ENCODE measurements around the gene FBXO24.

Gene FBXO24

DNA sequence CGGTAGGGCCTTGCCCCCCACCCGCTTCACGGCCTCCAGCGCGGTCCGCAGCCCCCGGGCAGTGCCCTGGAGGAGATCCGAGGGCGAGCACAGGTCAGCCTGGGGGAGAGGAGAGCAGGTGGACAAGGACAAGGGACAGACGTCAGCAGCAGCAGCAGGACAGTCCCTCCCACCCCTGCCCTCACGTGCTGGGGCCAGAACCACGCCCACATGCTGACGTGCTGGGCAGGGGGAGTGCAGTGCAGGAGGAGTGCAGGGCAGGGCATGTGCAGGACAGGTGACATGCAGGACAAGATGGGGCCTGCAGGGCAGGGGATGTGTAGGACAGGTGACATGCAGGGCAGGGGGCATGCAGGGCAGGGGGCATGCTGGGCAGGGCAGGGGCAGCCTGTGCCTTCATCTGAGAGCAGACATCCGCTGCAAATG is 10.9 kb upstream of the FBXO24 start:
- FAIRE-seq, result no peak

DNA sequence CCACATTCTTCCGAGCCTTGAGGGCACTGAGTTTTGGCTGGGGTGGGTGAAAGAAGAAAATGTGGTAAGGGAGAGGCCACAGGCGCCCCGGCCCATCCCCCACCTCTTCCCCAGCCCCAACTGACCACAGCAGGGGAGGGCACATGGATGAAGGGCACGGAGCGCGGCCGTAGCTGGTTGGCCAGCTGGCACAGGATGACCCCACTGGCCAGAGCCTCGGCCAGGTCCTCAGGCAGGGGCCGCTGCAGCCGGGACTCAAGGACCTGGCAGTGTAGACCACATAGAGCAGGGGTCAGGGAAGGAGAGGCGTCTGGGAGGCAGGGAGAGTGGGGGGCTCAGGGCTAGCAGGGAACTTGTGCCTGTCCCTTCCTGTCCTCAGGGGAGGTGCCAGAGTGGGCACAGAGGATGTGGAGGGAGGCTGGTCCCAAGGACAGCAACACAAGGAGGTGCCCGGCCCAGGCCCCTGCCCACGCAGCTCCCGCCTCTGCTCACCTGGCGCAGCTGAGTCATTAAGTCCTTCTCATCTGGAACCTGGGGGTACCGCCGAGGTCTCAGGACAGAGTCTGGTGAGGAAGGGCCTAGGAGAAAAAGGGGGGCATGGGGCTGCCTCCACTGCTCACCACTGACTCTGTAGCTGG is 10.3 kb upstream of the FBXO24 start:
- no peak for FAIRE-seq

DNA sequence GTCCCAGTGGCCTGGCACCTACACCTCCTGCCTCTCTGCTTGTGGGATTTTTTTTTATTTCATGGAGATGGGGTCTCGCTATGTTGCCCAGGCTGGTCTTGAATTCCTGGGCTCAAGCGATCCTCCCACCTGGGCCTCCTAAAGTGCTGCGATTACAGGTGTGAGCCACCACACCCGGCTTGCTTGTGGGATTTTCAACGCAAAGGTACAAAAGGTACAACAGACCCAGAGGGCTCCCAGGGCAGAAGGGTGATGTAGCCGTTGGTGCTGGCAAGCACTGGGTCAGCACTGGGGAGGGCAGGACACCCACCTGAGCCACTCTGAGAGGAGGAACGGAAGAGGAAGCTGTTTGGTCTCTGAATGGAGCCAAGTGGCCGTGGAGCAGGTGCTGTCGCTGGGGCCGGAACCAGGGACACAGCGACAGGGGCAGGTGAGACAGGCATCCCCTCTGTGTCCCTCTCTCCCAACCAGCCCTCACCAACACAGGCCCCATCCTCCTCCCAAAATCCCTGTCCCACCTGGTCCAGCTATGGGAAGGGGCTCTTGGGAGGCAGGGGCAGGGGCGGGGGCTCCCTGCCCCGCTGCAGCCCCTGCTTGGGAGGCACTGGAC is 9.6 kb upstream of the FBXO24 start:
- no peak for FAIRE-seq

DNA sequence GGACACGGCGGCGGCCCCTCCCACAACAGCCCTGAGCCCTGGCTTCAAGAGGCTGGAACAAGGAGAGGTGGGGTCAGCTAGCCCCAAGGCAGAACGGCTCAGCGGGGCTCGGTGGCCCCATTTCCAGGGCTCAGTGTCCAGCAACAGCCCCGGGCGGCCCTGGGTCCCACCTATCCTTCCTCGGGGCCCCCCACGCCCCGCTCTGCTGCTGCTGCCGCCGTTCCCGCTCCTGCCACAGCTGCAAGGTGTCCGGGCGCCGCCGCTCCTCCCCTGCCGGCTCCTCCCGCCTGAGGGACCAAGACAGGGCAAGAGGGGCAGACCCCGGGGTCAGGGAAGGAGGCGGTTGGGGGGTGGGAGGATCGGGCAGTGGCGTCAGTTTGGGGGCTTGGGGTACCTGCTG is 9.0 kb upstream of the FBXO24 start:
- FAIRE-seq, result no peak

DNA sequence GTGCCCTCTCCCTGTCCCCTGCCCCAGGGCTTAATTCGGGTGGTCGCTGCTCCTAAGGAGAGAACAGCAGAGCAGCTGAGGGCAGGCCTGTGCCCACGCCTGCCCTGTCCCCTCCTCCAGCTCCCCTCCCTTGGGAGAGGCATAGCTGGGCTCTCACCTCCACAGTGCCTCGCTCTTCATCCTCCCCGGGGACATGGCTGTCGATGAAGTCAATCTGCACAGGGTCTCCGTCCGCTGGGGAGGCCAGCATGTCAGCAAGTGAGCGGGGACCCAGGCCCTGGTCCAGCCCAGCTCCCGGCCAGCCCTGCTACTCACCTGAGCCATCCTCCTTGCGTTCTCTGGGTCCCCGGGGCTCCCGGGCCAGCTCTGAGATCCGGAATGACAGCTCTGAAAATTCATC is 8.6 kb upstream of the FBXO24 start:
- FAIRE-seq, result no peak

DNA sequence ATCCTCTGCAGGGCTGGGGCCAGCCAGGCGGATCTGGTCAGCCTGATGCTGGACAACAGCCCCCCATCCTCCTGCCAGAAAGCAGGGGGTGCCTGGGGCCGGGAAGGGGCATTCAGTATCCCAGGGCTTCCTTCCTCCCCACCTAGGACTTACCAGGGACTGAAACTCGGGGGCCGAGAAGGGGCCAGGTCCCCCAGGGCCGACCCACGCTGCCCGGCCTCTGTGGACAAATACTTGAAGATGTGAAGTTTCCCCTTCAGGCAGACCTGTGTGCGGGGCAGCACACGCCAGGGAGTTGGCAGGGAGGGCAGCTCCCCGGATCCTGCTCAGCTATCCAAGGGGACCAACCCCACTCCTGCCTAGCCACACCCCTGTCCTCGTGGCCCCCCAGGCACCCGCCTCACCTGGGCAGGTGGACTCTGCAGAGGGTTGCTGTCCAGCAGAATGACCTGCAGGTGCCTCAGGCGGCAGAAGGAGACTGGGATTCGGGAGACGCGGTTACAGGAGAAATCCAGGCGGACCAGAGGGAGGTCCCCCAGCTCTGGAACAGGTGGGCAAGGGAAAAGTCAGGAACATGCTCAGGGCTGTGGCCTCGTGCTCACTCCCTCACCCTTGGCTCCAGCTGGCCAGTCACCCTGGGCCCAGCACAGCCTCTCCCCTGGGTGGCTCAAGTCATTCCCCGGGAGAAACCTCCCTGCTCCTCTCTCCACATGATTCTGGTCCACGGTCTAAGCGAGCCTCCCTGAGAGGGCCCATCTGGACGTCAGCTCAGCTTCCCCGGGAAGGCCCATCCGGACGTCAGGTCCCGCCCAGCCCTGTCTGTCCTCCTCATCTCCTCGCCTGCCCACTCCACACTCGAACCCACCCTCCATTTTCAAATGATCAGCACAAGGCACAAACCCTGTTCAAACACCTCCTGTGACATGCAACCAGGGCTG is 7.6 kb upstream of the FBXO24 start:
- no peak for FAIRE-seq

DNA sequence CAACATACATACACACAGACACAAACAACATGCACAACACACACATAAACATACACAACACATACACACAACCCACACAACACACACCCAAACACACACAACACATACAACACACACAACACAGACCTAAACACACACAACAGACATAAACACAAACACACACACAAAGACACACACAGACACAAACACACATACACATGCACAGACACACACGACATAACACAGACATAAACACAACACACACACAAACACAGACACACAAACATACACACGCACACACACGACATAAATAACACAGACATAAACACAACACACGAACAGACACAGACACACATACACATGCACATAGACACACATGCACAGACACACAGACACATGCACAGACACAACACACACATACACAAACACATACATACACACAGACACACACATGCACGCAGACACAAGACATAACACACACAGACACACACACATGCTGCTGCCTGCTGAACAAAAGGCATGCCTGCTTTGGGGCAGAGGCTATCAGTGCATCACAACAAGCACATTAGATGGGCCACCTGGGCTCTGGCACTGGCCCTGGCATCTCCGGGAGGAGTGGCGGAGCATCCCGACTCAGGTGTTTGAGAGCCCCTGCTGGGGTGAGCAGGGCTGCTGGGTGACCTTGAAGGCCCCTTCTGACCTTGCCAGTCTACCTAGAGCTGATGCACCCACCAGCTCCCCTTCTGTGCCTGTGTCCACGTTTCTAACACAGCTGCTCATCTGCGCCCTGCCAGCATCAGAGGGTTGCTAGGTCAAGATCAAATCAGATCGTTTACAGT is 5.5 kb upstream of the FBXO24 start:
- no peak for FAIRE-seq

DNA sequence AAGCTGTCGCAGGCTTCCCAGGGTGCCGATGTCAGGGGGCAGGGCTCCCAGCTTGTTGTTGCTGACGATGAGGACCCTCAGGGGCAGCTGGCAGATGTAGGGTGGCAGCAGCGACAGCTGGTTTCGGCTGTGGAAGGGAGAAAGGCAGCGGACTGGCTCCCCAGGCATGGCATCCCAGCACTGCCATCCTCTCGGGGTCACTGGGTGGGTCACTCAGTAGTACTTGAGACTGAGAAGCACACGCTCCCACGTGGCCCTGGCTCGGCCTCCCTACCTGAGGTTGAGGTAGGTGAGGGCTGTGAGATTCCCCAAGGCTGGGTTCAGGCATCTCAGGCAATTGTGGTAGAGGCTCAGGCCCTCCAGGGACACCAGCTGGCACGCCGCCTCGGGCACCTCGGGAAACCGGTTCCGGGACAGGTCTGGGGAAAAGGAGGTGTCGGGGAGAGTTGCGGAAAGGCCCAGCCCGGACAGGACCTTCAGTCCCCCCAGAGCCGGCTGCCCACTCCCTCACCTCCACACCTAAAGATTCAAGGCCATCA is 4.0 kb upstream of the FBXO24 start:
- FAIRE-seq, result no peak

DNA sequence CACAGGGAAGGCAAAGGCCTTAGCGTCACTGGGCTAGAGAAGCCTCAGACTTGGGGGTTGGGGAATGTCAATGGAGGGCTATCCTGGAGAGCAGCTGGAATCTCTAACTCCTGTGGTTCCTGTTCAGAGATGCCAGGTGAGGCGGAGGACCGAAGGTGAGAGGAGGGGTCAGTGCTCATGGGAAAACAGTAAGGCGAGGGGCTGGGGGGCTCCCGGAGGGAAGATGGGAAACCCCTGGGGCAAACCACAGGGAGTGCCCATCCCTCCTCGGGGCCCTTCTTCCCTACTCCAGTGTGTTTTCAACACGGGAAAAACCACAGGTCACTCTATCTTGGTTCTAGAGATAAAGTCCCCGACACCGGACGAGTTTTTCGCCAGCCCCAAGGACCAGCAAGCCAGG is 3.5 kb upstream of the FBXO24 start:
- no peak for FAIRE-seq

DNA sequence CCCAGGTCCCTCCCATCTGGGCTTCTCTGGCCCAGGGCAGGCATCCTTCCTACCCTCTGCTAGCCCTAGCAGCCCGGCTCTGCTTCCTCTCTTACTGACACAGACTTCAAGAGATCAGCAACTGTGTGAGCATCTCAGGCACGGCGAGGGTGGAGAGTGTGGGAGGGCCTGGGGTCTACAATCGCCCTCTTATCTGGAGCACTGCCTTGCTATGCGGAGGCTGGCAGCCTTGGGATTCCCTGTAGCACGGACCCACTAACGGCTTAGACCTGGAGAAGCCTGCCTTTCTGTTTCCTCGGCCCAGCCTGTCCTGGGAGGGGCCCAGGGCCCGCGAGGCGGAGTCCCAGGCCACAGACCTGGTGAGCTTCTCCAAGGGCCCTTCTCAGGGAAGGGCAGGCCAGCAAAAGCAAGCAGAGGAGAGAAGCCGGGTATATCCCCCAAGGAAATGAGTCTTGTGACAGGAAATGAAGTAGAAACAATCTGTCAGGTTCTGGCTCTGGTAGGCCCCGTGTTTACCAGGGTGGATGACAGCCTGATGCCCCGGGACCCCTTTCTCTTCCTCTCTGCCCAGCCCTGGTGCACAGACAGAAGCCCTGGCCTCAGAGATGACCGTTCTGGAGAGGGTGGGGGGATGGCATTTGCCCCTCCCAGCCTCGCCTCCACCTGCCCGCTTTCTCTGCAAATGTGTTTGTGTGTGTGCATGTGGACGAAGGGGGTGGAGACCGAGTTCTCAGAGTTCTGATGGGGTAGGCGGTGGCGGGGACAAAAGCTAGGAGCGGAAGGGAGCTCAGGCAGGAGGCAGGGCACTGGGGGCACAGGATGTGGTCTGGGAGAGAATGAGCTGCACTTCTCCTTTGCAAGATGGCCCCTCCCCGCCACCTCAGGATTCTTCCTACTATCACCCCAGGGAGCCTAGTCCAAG is 2.7 kb upstream of the FBXO24 start:
- FAIRE-seq, result no peak

DNA sequence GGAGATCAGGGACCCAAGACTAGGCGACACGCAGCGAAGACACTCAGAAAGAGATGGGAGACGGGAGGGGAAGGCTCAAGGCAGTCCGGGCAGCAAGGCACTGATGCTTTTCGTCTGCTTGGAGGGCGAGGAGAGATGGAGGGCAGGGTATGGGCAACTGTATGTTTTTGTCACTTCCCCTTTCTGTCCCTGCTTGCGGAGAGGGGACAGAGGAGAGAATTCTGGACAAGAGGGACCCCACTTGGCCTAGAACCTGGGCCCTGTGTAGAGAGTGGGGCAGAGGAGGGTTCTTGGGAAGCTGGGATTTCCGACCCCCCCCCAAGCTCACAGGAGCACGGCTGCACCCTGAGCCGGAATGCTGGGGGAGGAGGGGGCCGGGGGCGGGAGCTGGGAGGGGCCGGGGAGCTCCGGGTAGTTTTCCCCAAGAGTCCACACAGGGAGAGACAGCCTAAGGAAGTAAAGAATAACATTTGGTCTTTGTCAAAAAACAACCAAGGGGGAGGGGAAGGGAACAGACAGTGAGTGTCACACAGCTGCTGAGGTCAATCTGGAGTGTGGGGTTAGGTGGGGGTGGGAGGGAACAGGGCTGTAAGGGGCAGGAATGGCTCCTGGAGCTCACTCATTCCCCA is 2.0 kb upstream of the FBXO24 start:
- FAIRE-seq, result no peak

DNA sequence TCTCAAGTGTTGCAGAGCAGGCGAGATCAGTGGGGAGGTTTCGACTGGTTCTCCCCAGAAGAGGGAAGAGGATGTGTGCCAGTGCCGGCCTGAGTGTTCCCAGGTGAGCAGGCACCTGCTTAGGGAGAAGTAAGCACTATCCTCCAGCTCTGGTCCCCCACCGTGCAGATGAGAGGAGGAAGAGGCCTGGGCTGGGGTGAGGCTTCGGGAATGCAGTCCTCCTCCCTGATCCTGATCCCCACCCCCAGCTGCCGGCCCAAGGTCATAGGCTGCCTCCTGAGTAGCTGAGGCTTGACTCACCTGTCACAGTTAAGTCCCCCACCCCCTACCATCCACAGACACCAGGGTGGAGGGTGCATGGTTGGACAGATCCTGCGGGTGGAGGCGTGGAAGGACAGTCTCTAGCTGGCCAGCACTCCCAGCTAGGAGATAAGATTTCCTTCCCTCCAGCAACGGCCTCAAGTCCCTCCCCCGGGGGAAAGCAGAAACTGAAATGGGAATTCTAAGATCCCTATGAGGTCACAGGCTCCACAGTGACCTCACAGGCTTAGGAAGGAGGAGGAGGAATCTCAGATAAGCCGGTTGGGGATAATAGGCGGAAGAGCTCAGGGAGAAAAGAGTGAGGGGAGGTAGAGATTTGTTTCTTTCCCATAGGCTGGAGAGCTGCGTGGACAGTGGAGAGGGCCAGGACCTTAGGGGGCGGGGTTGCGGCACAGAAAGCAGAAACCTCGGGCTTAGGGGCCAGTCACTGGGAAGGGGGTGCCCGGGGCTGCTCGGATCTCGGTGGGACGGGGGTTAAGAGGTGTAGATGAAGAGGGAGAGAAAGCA is 1.2 kb upstream of the FBXO24 start:
- FAIRE-seq, result no peak

DNA sequence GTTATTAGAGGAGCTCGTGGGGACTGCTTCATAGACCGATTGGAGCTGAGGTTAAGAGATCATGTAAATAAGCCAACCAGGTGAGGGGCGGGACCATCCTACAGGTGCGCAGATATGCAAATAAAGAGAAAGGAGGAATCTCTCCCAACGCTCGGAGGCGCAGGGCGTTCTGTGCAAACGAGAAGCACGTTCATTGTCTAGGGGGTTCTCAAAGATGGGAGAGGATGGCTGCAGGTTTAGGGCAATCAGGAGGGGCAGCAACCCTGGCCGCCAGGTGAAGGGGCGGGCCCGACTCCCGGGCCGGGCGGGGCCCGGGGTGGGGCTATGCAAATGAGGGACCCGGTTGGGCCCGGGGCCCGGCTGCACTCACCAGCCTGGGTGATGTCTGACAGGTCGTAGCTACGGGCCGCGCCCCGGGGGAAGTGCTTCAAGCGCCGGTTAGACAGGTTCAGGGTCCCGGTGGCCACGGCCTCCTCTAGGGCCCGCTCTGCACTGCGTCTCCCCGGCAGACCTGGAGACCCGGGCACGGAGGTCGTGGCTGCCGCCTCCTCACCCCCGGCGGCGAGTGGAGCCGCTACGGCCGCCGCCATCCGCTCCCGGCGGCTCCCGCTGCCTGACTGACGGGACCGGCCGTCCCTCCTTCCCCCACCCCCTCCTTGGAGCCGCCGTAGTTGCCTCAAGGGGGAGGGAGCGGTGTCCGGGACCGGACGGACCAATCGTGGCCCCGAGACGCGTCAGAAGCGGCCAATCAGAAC is 440 bp upstream of the FBXO24 start, which contains the start of gene LRCH4:
TSS of gene LRCH4 (minus strand) at position 619 of the 755 bp plus-strand sequence. CDS start at position 590, 29 bp downstream.
- FAIRE-seq, result no peak

DNA sequence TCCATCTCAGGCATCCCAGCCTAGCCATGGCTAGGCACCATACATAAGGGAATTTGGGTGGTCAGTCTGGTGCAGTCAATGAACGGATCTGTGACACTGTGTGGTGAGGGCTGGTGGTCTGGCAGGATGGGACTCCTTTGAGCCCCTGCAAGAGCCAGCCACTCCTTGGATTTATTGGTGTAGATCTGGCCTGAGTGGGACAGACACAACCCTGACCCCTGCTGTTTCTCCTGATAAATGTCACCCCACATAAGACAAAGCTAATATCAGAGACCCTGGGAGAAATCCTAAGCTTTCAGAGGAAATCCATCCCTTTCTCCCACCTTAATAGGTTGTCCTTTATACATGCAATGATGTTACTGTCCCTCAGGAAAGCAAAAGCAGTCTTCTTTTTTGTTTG is 2.3 kb downstream of the FBXO24 start:
- no peak for FAIRE-seq

DNA sequence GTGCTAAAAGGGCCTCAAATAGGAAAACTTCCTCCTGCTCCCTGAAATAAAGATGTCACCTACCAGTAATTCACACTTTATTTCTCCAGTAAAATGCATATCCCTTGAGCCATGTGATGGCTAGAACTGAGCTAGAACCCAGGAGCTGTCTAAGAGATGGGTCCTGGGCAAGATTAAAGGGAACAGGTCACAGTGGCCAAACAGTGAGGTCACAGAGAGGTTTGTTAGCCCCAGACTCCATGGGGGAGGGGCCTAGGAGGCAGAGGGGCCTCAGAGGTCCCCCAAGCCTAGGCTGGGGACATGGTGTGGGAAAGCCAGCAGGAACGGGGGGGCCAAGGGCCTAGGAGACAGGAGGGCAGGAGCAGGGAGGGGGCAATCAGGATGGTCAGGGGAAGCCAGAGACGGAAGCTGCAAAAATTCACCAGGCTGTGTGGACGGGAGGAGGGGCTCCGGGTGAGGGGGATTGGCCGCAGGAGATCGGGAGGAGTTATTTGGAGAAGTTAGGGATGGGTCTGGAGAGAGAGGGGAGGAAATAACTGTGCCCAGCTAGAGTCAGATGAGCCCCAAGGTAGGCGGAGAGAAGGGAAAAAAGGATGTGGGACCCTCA is 3.3 kb downstream of the FBXO24 start:
- no peak for FAIRE-seq

DNA sequence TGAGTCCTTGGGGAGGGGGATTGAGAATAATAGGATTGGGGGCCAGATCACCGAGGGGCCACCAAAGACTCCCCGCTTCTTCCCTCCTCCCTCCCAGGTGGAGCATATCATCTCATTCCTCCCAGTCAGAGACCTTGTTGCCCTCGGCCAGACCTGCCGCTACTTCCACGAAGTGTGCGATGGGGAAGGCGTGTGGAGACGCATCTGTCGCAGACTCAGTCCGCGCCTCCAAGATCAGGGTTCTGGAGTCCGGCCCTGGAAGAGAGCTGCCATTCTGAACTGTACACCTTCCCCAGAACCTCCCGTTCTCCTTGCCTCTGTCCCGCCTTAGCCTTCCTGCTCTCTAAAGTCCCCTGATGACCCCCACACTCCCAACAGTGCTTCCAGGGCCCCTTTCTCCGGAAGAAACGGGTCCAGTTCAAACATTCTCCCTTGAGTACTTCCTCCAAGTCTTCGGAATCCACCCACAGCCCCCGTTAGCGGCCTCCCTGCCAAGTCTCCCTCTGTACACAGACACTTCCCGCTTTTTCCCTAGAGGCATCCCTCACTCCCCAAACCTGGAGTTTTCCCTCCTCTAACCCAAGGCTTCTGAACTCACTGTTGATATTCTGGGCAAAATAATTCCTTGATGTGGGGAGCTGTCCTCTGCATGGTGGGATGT is 4.1 kb downstream of the FBXO24 start:
- no peak for FAIRE-seq

DNA sequence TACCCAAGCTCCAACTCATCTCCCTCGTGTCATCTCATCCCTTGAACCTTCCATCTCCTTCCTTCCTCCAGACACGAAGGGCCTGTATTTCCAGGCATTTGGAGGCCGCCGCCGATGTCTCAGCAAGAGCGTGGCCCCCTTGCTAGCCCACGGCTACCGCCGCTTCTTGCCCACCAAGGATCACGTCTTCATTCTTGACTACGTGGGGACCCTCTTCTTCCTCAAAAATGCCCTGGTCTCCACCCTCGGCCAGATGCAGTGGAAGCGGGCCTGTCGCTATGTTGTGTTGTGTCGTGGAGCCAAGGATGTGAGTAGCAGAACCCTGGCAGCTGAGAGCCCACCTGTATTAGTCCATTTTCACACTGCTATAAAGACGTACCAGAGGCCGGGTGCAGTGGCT is 5.5 kb downstream of the FBXO24 start:
- FAIRE-seq, result no peak

DNA sequence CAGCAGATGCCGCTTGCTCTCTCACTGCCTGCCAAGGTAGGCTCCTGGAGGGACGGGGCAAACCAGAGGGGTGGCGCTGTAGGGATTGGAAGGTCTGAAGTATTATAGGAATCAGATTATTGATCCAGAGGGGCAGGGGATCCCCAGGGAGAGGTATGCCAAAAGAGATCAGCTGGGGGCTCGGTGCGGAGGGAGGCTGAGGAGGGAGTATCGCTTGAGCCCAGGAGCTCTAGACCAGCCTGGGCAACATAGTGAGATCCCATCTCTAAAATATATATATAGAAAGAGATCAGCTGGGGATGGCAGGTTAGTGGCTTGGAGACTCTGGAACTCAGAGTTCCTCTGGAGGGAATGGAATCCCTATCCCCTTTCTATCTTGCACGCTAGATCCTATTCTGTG is 9.1 kb downstream of the FBXO24 start:
- FAIRE-seq, result no peak

Data from islet of Langerhans (tissue), 1 donor.